HG03520 (cell line): ENCODE results near the gene WWP2.
"Not testable (repeated sequence)": the region's sequence is repeated elsewhere in the genome, so short reads cannot be mapped to it uniquely, and the experiment has no call there.

Experiments used
- ATAC-seq: cut with Tn5 transposase; IDR thresholded peaks from one replicate; pipeline ENCODE4 v1.9.1; 2021; ENCODE audit warnings: mild to moderate bottlenecking, moderate library complexity; ENCODE audit not compliant: unreplicated experiment

WWP2 gene

DNA sequence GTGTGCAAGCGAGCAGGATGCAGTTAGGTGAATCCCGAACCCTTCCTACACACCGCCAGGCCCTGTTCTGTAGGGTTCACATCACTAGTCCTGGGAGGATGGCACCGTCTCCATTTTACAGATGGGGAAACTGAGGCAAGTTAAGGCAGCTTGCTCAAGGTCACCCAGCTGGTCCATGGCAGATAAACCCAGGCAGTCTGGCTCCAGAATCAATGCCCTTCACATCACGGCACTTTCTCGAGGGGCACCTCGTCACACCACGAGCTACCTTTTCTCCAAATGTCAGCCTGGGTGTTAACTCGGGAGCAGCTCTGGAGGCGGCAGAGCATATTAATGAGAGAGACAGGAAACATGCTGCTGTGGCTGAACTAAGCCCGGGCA, 16.9 kb upstream of the WWP2 start:
- no peak for ATAC-seq

DNA sequence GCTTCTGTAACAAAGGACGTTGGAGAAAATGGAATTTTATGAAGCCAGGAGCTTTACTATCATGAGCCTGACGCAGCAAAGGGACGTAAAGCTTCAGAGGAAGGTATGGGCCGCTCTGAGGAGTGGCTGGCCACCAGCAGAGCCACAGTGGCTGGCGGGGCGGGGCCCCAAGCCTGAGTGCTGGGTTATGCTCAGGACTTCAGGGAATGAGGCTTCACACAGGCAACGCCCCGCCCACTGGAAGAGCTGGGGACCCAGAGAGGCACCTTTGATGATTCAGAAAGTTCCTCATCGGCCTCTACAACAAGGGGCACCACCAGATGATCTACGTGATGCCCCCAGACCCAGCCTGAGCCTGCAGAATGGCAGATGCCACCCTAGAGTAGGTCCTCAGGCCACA, 16.2 kb upstream of the WWP2 start:
- ATAC-seq: no peak

DNA sequence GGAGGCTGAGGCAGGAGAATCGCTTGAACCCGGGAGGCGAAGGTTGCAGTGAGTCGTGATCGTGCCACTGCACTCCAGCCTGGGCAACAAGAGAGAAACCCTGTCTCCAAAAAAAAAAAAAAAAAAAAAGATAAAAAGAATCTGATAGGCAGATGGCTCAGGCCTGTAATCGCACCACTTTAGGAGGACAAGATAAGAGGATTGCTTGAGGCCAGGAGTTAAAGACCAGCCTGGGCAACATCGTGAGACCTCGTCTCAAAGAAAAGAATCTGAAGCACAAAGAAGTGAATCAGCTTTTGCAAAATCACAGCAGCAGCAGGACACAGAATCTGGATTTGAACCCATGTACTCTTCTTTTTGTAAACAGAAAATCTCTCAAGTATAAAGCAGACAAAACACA, 15.0 kb upstream of the WWP2 start:
- ATAC-seq: no peak

DNA sequence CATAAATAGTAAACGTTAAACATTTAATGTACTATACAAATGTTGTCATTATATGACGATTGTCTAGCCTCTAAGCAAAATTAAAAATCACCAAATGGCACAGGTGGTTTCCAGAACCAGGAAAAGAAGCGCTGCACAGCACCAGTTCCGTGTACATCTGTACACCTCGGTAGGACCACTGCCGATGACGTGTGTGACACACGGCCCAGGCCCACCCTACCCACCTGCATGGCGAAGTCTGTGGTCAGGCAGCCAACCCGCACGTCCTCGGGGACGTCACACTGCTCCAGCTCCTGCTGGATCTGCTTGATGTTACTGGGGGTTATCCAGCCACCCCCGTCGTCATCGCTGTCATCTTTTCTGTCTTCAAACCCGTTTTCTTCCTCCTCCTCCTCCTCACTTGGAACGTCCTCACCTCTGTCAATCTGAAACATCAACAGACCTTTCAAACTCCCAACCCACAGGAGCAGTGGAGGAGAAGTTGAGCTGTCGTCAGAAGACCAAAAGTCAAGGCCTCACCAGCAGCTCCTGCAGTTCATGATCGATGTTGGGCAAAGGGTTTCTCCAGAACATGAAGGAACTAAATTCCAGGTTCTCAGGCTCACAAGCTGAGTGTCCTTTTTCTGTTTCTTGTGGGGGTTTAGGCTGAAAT, 13.3 kb upstream of the WWP2 start:
- no peak for ATAC-seq

DNA sequence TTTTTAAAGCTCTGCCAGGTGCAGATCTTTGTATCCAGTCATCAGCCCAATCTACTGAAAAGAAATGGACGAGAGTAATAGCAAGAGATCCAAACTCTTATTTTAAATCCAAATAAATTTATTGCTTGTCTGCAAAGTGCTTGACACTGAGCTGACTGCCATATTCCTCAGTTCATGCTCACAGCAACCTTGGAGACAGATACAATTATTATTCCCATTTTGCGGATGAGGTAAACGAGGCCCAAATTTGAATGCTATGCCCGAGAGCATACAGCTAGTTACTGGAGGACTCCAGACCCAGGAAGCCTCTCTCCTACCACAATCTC, 8.0 kb upstream of the WWP2 start:
- no peak for ATAC-seq

DNA sequence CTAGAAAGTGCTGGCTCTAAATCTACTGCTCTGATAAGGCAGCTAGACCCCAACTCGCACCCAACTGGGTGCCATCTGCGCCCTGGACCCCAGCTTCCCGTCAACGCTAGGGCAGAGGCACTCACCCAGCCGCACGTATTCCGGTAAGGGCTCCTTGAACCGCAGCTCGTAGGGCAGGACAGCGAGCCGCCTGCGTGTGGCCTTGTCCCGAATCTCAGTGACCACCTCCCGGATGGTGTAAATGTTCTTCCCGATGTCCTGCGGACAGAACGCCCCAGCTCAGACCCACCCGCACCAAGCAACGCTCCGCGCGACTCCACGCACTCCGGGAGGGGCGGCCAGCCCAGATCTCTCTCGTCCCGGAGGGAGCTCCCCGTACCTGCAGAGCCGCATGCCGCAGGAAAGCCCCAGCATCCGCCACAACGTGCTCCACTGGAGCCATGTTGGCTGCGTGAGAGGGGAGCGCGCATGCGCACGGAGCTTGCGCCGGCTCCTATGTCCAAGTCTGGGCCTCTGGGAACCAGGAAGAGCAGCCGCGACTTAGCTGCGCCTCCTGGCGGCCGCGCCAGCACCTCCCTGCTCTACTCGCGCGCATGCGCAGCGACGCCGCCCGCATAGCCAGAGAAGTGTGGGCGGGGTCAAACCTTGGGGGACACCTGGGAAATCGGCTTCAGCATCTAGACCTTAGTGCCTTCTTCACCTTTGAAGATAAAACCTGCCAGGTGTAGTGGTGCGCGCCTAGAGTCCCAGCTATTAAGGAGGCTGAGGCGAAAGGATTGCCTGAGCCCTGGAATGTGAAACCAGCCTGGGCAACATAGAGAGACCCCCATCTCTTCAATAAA, 7.4 kb upstream of the WWP2 start, which contains the start of gene NOB1:
NOB1 (minus strand) TSS at position 458 of the 842 bp plus-strand sequence; CDS start at position 442, 16 bp downstream.
- peak; percentile 84 for ATAC-seq

DNA sequence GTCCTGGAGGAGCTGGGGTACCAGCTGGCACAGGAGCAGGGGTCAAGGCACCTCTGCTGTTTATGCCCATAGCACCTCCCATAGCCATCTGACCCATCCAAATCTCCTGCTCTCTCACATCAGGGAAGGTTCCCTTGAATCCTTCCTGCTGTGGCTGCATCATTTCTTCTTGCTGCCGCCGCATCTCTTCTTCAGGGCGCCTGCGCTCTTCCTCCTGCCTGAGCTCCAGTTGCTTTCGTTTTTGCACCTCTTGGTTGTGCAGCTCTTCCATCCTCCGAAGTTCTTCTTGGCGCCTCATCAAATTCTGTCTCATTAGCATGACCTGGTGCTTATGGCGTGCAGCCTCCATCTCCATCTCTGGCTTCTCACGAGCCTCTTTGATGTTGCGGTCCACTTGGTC, 5.4 kb upstream of the WWP2 start:
- no peak for ATAC-seq

DNA sequence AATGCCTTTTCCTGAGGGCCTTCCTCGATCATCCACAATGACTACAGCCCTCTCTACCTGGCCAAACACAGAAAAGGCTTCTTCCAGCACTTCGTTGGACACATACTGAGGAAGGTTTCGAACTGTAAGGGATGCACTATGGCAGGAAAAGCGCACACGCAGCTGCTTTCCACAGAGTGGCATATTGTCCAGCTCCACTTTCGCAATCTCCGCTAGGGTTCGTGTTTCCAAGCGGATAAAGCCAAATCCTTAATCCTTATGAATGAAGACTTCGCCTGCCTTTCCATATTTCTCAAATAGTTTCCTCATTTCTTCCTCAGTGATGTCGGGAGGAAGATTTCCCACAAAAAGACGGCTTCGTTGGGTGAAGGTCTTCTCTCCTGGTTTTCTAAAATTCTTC, 4.8 kb upstream of the WWP2 start:
- not testable (repeated sequence) for ATAC-seq

DNA sequence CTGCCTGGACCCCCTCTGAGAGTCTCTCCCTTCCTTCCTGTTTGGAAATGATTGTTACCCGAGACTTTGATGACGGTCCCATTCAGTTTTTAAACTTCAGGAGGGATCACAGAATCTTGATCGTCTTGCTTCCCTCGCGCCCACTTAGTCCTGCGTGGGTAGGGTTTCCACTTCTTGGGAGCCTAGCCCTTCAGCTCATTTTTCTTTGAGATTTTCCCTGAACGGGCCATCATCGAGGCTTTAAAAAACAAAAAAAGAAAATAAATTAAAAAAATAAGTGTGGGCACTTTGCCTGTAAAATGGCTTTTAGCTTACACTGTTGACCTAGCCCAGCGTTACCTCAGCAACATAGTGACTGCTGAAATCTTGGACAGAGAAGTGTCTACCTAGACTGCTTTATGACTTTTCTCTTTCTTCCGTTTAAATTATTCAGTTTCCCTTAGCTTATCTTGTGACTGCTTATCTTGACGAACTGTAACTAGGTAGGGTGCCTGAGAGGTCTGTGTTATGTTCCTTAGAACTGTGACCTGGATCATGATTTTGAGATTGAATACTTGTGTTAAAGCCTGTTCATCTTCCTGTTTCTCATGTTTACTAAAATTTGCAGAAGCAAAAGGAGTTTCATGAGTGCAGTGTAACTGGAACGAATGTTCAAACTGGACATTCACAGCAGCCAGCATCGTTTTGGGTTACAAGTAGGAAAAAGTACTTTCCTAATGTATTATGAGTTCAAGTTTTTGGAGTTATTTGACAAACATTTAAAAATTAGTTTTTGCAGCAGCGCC, 874 bp downstream of the WWP2 start:
- ATAC-seq: no peak

DNA sequence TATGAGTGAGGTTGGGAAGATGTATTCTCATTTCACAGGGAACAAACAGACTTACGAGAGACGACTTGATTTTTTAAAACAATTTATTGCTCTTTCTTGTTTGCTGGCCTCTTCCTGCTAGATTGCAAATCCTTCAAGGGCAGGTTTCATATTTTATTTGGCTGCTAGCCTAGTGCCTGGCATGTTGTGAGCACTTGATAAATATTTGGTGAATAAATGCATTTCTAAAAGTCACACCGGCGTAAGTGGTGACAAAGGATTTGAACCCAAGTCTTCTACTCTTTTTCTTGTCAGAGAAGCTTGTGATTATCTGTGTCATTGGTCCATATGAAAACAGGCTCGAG, 1.4 kb downstream of the WWP2 start:
- ATAC-seq: no peak

DNA sequence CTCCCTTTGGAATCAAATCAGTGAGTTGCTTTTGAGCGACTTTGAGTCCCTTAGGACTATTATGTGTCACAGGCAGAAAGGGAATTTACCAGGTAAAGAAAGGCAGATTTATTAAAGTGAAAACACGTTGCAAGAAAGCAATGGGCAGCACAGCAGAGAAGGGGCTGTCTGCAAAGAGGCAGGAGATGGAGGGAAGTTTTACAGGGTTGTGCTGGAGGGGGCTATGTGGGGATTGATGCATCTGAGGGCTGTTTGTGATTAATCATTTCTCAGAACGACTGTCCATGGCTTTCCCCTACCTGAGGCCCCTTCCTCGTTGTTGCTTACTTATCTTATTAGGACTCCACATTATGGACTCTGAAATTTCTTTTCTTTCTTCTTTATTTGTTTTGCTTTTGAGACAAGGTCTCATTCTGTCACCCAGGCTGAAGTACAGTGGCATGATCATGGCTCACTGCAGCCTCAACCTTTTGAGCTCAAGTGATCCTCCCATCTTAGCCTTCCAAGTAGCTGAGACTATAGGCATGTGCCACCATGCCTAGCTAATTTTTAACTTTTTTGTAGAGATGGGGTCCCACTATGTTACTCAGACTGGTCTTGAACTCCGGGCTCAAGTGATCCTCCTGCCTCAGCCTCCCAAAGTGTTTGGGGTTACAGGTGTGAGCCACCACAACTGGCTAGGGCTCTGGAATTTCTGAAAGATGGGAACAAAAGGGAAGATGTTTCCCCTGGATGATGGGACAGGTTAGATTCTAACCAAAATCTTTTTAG, 5.5 kb downstream of the WWP2 start:
- ATAC-seq: no peak

DNA sequence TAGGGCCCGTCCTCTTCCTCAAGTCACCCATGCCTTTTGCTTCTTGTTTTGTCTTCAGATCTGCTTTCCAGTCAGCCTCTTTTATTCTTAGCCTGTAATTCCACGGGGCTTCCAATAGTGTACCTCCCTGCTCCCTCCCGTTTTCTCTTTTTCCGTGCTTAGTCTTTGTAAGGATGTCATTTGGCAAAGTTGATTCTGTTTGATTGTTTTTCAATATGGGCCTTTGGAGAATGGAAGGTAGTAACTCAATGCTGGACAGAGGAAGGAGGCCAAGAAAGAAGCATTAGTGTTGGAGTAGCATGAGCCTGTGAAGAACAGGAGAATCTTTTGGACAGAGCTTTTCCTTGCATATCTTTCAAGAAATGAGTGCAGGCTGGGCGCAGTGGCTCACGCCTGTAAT, 6.5 kb downstream of the WWP2 start:
- ATAC-seq: no peak

DNA sequence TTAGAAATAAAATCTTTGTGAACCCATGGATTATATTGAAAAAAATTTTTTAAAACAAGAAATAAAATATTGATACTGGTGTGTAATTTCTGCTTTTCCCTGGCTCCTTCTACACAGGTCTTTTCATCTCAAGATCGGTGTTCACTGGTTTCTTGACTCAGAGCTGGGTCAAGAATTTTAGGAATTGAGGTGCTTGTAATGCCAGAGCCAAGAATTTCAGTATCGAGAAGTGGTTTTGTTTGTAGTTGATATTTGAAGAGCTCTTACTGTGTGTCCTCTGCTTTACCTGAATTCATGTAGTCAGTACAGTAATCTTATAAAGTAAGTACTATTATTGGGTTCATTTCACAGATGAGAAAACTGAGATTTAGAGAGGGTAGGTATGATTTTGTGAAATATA, 7.3 kb downstream of the WWP2 start:
- ATAC-seq: no peak

DNA sequence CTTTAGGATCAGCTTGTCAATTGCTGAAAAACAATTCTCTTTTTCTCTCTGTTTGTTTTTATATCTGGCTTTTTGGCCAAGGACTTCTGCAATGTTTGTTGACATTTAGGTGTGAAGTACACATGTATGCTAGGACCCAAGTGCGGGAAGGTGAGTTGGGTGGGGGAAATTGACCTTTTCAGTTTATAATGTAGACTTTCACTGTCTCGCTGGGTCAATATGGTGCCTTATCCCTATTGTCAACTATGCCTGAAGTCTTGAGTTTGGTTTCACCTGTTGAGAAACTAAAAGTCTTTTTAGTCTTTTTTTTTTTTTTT, 9.5 kb downstream of the WWP2 start:
- no peak for ATAC-seq

DNA sequence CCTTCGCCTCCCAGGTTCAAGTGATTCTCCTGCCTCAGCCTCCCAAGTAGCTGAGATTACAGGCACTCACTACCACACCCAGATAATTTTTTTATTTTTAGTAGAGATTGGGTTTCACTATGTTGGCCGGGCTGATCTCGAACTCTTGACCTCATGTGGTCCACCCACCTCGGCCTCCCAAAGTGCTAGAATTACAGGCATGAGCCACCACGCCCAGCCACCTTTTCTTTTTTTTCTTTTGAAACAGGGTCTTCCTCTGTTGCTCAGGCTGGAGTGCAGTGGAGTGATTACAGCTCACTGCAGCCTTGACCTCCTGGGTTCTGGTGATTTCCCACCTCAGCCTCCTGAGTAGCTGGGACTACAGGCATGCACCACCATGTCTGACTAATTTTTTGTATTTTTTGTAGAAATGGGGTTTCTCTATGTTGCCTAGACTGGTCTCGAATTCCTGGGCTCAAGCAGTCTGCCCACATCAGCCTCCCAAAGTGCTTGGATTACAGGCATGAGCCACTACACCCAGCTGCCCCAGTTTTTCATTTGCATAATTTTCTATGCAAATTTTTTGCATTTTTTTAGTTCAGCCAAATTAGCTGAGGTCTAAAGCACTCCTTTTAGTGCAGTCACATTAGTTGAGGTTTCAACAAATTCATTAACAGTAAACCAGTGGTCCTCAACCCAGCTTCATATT, 11.3 kb downstream of the WWP2 start:
- no peak for ATAC-seq

DNA sequence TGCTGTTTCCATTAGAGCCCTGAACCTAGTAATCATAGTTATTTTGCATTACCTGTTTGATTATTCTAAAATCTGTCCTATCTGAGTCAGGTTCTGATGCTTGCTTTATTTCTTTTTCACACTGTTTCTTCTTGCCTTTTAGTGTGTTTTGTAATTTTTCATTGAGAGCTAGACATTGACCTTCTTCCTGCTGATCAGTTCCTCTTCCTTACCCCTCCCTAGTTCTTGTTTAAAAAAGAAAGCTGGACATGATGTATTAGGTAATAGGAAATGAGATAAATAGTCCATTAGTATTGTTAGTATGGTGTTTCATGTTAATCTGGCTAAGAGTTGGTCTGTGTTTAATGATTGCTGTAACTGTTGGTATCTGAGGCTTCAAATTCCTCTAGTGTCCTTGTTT, 13.4 kb downstream of the WWP2 start:
- ATAC-seq: no peak

DNA sequence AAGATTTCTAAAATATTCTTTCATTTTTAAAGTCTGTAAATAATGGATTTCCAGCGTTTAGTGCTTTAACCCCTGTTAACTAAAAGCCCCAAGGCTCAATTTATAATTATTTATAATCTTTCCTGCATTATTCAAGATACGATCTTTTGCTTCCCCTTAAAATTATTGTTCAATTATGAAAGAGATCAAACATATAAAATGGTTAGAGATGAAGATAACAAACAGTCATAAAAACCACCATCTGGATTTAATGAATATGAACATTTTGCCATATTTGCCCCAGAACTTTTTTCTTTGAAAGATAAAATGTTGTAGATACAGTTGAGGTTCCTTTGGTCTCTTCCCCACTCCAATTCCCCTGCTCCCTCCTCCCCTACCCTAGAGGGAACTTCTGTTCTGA, 17.6 kb downstream of the WWP2 start:
- ATAC-seq: no peak

DNA sequence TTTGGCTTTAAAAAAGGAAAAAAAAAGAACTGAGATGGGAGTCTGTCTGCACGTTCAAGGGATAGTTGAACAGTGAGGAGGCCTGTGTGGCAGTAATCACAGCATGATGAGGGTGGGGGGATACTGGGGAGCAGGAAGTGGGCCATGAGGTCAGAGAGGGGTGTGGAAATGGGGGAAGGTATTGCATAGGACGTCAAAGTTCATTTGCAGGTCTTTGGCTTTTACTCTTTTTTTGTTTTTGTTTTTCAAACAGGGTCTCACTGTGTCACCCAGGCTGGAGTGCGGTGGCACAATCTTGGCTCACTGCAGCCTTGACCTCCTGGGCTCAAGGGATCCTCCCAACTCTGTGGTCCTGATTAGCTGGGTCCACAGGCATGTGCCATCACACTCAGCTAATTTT, 19.0 kb downstream of the WWP2 start:
- ATAC-seq: no peak

DNA sequence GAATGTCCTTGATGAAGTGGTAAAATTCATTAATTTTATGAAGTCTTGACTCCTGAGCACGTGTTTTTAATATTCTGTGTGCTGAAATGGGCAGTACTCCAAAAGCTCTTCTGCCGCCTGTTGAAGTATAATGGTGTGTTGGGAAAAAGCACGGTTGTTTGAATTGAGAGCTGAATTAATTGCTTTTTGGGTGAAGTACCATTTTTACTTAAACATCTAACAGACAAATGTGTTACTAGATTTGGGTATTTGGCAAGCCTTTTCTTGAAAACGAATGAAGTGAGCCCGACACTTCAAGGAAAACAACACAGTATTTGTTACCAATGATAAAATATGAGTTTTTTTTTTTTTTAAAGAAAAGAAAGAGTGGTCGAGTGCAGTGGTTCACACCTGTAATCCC, 22.5 kb downstream of the WWP2 start:
- ATAC-seq: no peak

DNA sequence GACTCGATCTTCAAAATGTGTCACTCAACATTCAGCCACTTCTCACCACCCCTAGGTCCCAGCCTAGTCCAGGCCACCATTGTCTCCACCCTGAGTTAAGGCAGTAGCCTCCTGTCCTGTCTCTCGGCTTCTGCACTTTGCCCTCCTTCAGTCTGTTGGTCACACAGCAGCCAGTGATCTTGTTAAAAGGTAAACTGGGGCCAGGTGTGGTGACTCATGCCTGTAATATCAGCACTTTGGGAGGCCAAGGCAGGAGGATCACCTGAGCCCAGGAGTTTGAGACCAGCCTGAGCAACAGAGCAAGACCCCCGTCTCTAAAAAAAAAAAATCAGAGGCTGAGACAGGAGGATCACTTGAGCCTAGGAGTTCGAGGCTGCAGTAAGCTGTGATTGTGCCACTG, 25.8 kb downstream of the WWP2 start:
- ATAC-seq: no peak

DNA sequence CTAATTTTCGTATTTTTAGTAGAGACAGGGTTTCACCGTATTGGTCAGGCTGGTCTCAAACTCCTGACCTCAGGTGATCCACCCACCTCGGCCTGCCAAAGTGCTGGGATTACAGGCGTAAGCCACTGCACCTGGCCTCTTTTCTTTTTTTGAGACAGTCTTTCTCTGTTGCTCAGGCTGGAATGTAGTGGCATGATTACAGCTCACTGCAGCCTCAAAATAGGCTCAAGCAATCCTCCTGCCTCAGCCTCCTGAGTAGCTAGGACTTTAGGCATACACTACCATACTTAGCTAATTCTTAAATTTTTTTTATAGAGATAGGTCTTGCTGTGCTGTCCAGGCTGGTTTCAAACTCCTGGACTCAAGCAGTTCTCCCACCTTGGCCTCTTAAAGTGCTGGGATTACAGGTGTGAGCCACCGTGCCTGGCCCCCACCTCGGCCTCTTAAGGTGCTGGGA, 29.3 kb downstream of the WWP2 start:
- ATAC-seq: not testable (repeated sequence)
